HL-60 (cell line): ENCODE measurements around the gene CERS6.

Source experiments
- GABPA ChIP-seq: IDR thresholded peaks from 2 replicates; pipeline ENCODE4 v1.6.1; 2012; ENCODE audit warnings: low read depth
- POLR2AphosphoS5 ChIP-seq: IDR thresholded peaks from 2 replicates; pipeline ENCODE4 v1.6.1; 2012; ENCODE audit warnings: low read depth
- TF ChIP-seq, protein P1 (sequence below): IDR thresholded peaks from one replicate; pipeline ENCODE4 v1.5.1; 2011; ENCODE audit warnings: low read length, control low read depth, inconsistent platforms; ENCODE audit not compliant: insufficient read depth
- TF ChIP-seq, protein P2 (sequence below): IDR thresholded peaks from 2 replicates; pipeline ENCODE4 v1.6.1; 2012; ENCODE audit warnings: low read depth; ENCODE audit not compliant: insufficient replicate concordance

DNA sequence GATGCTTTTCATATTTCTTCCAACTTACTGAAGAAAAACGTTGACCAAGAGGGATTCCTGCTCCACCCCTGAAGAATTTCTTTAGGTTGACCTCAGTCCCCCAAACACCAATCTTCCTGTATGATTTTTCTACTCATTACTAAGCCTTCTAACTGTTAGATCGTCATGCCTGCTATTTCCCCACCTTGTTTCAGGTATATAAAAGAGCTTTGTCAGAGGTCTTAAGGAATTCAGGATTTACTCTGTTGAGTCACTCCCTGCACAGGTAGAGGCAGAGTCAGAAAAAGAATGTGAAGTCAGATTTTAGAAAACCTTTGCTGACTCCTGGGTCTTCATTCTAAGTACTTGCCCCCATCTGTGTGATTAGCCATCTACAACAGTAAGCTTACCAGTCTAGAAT is 262.6 kb downstream of the CERS6 start:
- TF ChIP-seq, protein P1, sequence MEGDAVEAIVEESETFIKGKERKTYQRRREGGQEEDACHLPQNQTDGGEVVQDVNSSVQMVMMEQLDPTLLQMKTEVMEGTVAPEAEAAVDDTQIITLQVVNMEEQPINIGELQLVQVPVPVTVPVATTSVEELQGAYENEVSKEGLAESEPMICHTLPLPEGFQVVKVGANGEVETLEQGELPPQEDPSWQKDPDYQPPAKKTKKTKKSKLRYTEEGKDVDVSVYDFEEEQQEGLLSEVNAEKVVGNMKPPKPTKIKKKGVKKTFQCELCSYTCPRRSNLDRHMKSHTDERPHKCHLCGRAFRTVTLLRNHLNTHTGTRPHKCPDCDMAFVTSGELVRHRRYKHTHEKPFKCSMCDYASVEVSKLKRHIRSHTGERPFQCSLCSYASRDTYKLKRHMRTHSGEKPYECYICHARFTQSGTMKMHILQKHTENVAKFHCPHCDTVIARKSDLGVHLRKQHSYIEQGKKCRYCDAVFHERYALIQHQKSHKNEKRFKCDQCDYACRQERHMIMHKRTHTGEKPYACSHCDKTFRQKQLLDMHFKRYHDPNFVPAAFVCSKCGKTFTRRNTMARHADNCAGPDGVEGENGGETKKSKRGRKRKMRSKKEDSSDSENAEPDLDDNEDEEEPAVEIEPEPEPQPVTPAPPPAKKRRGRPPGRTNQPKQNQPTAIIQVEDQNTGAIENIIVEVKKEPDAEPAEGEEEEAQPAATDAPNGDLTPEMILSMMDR: no peak
- TF ChIP-seq POLR2AphosphoS5 (no peak), GABPA (no peak)
- TF ChIP-seq, protein P2, sequence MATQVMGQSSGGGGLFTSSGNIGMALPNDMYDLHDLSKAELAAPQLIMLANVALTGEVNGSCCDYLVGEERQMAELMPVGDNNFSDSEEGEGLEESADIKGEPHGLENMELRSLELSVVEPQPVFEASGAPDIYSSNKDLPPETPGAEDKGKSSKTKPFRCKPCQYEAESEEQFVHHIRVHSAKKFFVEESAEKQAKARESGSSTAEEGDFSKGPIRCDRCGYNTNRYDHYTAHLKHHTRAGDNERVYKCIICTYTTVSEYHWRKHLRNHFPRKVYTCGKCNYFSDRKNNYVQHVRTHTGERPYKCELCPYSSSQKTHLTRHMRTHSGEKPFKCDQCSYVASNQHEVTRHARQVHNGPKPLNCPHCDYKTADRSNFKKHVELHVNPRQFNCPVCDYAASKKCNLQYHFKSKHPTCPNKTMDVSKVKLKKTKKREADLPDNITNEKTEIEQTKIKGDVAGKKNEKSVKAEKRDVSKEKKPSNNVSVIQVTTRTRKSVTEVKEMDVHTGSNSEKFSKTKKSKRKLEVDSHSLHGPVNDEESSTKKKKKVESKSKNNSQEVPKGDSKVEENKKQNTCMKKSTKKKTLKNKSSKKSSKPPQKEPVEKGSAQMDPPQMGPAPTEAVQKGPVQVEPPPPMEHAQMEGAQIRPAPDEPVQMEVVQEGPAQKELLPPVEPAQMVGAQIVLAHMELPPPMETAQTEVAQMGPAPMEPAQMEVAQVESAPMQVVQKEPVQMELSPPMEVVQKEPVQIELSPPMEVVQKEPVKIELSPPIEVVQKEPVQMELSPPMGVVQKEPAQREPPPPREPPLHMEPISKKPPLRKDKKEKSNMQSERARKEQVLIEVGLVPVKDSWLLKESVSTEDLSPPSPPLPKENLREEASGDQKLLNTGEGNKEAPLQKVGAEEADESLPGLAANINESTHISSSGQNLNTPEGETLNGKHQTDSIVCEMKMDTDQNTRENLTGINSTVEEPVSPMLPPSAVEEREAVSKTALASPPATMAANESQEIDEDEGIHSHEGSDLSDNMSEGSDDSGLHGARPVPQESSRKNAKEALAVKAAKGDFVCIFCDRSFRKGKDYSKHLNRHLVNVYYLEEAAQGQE: no peak
